ENCODE data around the gene UBTF.
A peak's percentile ranks its signal among the peaks of the same experiment; 100 is the strongest.

The UBTF gene

GRCh38 chr17:44219616-44220212, at the start of gene UBTF:
Gene UBTF, minus strand, starts transcription at chr17:44219675. Its CDS starts 1,446 bp downstream, at chr17:44218229.
- peak; percentile 65 to 71 for DNase-seq (ENCODE audit: low spot score in 2 of 2)
- no peaks in the 10 kb centered on the region for H3K9me3 Mint-ChIP-seq
- H3K4me1 Mint-ChIP-seq, result peaks cover 36% of the 10 kb centered on the region
- H3K27ac Mint-ChIP-seq, result peak within 1 kb of the TSS; percentile 91
- peak; percentile 31 for ATAC-seq (ENCODE audit: low read depth)
- H3K4me3 Mint-ChIP-seq, result peak within 1 kb of the TSS; percentile 93
- peaks cover 12% of the 10 kb centered on the region for H3K36me3 Mint-ChIP-seq
- H3K27me3 Mint-ChIP-seq, result no peaks in the 10 kb centered on the region

GRCh38 chr17:44268709-44269534, 49.4 kb upstream of the UBTF start:
- H3K36me3 Mint-ChIP-seq, result no peaks in the 10 kb centered on the region
- peaks cover 3% of the 10 kb centered on the region for H3K4me1 Mint-ChIP-seq
- H3K9me3 Mint-ChIP-seq, result no peaks in the 10 kb centered on the region
- DNase-seq (ENCODE audit: low spot score in 2 of 2) (no peak), ATAC-seq (ENCODE audit: low read depth) (no peak)
- peaks cover 10% of the 10 kb centered on the region for H3K27me3 Mint-ChIP-seq
- H3K4me3 Mint-ChIP-seq, result no peak overlapping the region
- no peak overlapping the region for H3K27ac Mint-ChIP-seq

- Mint-ChIP-seq H3K4me3 (no peak within 1 kb of the TSS), H3K4me1 (peaks cover 3% of the 10 kb centered on the region), H3K27me3 (peaks cover 14% of the 10 kb centered on the region), H3K27ac (no peak within 1 kb of the TSS), H3K36me3 (no peaks in the 10 kb centered on the region), H3K9me3 (no peaks in the 10 kb centered on the region)
- DNase-seq (ENCODE audit: low spot score in 2 of 2), result no peak
- no peak for ATAC-seq (ENCODE audit: low read depth)
These were observed 48.5 kb upstream of the UBTF start, which contains the start of gene SLC4A1 for GRCh38 chr17:44267818-44268490. Gene SLC4A1, minus strand, starts transcription at chr17:44268135. Its CDS starts 5,269 bp downstream, at chr17:44262866.

- no peak for DNase-seq (ENCODE audit: low spot score in 2 of 2)
- no peaks in the 10 kb centered on the region for H3K9me3 Mint-ChIP-seq
- peaks cover 9% of the 10 kb centered on the region for H3K27me3 Mint-ChIP-seq
- no peak for ATAC-seq (ENCODE audit: low read depth)
- no peak overlapping the region for H3K27ac Mint-ChIP-seq
- no peaks in the 10 kb centered on the region for H3K36me3 Mint-ChIP-seq
- H3K4me3 Mint-ChIP-seq, result no peak overlapping the region
- no peaks in the 10 kb centered on the region for H3K4me1 Mint-ChIP-seq
These were observed 47.6 kb upstream of the UBTF start for GRCh38 chr17:44267165-44267455.

- DNase-seq (ENCODE audit: low spot score in 2 of 2) (no peak), ATAC-seq (ENCODE audit: low read depth) (no peak)
- Mint-ChIP-seq H3K9me3 (no peaks in the 10 kb centered on the region), H3K36me3 (no peaks in the 10 kb centered on the region), H3K27ac (no peak overlapping the region), H3K27me3 (peaks cover 6% of the 10 kb centered on the region), H3K4me1 (no peaks in the 10 kb centered on the region), H3K4me3 (no peak overlapping the region)
These were observed 47.1 kb upstream of the UBTF start for GRCh38 chr17:44266402-44267164.

- no peak overlapping the region for H3K27ac Mint-ChIP-seq
- H3K27me3 Mint-ChIP-seq, result peaks cover 6% of the 10 kb centered on the region
- H3K9me3 Mint-ChIP-seq, result no peaks in the 10 kb centered on the region
- H3K36me3 Mint-ChIP-seq, result no peaks in the 10 kb centered on the region
- no peaks in the 10 kb centered on the region for H3K4me1 Mint-ChIP-seq
- DNase-seq (ENCODE audit: low spot score in 2 of 2) (no peak), ATAC-seq (ENCODE audit: low read depth) (no peak)
- no peak overlapping the region for H3K4me3 Mint-ChIP-seq
These were observed 43.9 kb upstream of the UBTF start for GRCh38 chr17:44263345-44263902.

- ATAC-seq (ENCODE audit: low read depth) (no peak), DNase-seq (ENCODE audit: low spot score in 2 of 2) (no peak)
- Mint-ChIP-seq H3K36me3 (no peaks in the 10 kb centered on the region), H3K4me1 (no peaks in the 10 kb centered on the region), H3K27me3 (peaks cover 6% of the 10 kb centered on the region), H3K4me3 (no peak overlapping the region), H3K27ac (no peak overlapping the region), H3K9me3 (no peaks in the 10 kb centered on the region)
These were observed 43.3 kb upstream of the UBTF start for GRCh38 chr17:44262654-44263225.

GRCh38 chr17:44260296-44260695, 40.8 kb upstream of the UBTF start:
- Mint-ChIP-seq H3K9me3 (no peaks in the 10 kb centered on the region), H3K4me1 (peaks cover 4% of the 10 kb centered on the region), H3K36me3 (no peaks in the 10 kb centered on the region), H3K4me3 (no peak overlapping the region), H3K27ac (no peak overlapping the region), H3K27me3 (peaks cover 11% of the 10 kb centered on the region)
- DNase-seq (ENCODE audit: low spot score in 2 of 2) (no peak), ATAC-seq (ENCODE audit: low read depth) (no peak)

- ATAC-seq (ENCODE audit: low read depth), result no peak
- H3K4me3 Mint-ChIP-seq, result no peak overlapping the region
- no peaks in the 10 kb centered on the region for H3K36me3 Mint-ChIP-seq
- DNase-seq (ENCODE audit: low spot score in 2 of 2), result no peak
- peaks cover 12% of the 10 kb centered on the region for H3K27me3 Mint-ChIP-seq
- no peak overlapping the region for H3K27ac Mint-ChIP-seq
- no peaks in the 10 kb centered on the region for H3K9me3 Mint-ChIP-seq
- H3K4me1 Mint-ChIP-seq, result peaks cover 4% of the 10 kb centered on the region
These were observed 39.4 kb upstream of the UBTF start for GRCh38 chr17:44258811-44259351.

GRCh38 chr17:44257815-44258760, 38.6 kb upstream of the UBTF start:
- Mint-ChIP-seq H3K4me3 (no peak overlapping the region), H3K27me3 (peaks cover 8% of the 10 kb centered on the region), H3K4me1 (peaks cover 4% of the 10 kb centered on the region), H3K9me3 (no peaks in the 10 kb centered on the region), H3K27ac (no peak overlapping the region), H3K36me3 (no peaks in the 10 kb centered on the region)
- DNase-seq (ENCODE audit: low spot score in 2 of 2) (no peak), ATAC-seq (ENCODE audit: low read depth) (no peak)

GRCh38 chr17:44256671-44257070, 37.2 kb upstream of the UBTF start:
- ATAC-seq (ENCODE audit: low read depth) (no peak), DNase-seq (ENCODE audit: low spot score in 2 of 2) (no peak)
- no peak overlapping the region for H3K27ac Mint-ChIP-seq
- peaks cover 4% of the 10 kb centered on the region for H3K4me1 Mint-ChIP-seq
- H3K27me3 Mint-ChIP-seq, result peaks cover 6% of the 10 kb centered on the region
- H3K9me3 Mint-ChIP-seq, result no peaks in the 10 kb centered on the region
- H3K36me3 Mint-ChIP-seq, result no peaks in the 10 kb centered on the region
- H3K4me3 Mint-ChIP-seq, result no peak overlapping the region

- H3K36me3 Mint-ChIP-seq, result no peaks in the 10 kb centered on the region
- H3K4me3 Mint-ChIP-seq, result no peak overlapping the region
- no peak for DNase-seq (ENCODE audit: low spot score in 2 of 2)
- H3K27me3 Mint-ChIP-seq, result peaks cover 6% of the 10 kb centered on the region
- peaks cover 4% of the 10 kb centered on the region for H3K4me1 Mint-ChIP-seq
- H3K9me3 Mint-ChIP-seq, result no peaks in the 10 kb centered on the region
- H3K27ac Mint-ChIP-seq, result no peak overlapping the region
- no peak for ATAC-seq (ENCODE audit: low read depth)
These were observed 36.4 kb upstream of the UBTF start for GRCh38 chr17:44255915-44256314.

Data from memory B cell (primary cell).